NCI-H2081 (cell line): Measurements from ENCODE around the gene NEMP2.

Experiments
- DNase-seq, 2 experiments: peaks; one replicate each; lab custom pipeline; 2025; lab: John Stamatoyannopoulos, UW

NEMP2 gene

DNA sequence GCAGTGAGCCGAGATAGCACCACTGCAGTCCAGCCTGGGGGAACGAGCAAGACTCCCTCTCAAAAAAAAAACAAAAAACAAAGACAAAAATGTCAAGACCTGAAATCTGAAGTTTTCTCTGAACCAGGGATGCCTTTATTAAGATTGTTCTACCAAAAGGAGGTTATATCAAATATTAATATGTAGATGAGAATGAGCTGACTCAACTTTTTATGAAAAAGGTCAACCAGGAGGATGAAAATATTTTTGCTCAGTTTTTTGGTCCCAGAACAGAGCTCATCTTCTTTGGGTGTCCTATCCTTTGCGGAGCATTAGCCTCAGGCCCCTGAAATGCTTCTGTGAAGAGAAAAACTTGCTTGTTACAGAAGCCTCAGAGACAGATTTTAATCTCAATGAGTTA, 44.0 kb downstream of the NEMP2 start:
- DNase-seq, result no peak

DNA sequence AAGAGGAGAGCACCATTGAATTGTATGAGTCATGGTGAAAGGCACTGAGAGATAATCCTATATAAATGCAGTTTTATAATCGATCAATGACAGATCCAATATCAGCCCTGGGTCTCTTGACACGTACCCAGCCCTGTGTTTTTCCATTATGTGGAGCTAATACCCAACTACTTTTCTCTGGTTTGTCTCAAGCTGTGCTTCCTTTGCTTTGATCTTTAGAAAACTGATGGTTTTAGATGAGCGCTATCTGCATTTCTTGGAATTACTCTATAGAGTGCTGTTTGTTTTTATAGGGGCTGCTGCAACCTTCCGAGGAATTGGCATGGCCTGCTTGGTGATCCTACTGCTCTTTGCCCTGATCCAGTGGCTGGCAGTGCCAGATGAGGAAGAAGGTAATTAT, 45.0 kb downstream of the NEMP2 start:
- no peak for DNase-seq

DNA sequence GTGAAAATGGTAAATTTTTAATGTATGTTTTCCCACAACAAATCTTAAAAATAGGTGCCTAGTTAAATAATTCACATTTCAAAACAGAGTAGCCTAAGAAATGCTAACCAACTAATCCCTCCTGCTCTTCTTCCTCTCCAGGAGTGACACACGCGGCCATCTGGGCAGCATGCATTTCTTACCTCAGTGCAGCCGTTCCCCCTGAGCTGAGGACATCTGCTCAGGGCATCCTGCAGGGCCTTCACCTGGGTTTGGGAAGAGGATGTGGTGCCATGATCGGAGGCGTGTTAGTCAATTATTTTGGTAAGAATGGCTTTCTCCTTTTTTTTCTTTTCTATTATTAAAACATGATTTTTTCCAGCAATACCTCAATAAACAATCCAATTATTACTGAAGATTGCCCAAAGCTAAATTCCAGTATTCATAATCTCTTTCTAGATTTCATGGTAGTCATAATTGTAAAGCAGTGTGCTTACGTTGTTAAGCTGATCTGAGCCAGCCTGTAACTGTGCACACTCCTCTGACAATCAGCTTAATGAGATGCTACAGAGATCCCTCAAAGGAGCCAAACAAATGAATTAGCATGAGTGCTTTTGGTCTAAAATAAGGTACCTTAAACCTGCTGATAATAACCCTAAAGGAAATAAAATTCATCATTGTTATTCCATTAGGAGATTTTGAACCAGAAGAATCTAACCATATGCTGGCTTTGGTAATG, 45.8 kb downstream of the NEMP2 start:
- no peak for DNase-seq

DNA sequence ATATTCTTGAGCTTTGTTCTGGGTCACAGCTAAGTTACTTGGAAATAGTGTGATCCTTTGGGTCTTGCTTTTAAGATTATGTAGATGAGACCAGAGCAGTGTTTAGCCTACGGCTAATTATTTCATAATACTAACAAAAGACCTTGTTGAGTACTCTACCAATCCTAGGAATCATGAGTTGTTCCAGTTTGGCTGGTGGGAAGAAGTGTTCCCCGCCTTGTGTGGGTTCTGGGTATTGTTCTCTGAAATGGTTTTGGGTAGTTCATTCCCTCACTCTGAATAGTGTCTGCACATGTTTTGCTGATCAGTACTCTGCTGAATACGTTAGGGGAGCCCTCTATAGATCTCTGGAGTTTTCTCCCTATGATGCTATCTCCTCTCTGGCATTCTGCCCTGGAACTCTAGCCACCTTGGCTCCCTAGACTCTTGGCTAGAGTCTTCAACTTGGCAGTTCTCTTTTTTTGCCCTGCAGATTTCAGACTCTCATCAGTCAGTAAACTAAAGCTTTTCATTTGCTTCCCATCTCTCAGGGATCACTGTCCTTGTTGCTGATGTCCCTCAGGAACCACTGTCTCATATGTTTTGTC, 48.4 kb downstream of the NEMP2 start:
- DNase-seq, result no peak

DNA sequence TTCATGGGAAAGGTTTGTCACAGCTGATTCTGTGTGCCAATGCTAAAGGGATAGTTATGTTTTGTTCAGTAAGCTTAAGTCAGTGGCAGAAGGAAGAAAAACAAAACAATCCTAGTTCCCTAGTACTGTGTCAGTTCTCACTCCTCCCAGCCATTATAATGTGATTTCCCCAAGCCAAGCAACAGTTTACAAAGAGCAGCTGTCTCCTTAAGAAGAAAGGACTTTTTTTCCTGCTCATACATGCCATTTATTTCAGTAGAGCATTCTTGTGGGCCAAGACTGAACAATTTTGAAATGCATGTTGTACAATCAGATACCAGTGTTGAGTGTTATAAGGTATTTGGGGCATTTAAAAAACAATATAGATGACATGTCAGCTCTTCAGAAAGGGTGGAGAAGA, 52.1 kb downstream of the NEMP2 start:
- DNase-seq, result no peak

DNA sequence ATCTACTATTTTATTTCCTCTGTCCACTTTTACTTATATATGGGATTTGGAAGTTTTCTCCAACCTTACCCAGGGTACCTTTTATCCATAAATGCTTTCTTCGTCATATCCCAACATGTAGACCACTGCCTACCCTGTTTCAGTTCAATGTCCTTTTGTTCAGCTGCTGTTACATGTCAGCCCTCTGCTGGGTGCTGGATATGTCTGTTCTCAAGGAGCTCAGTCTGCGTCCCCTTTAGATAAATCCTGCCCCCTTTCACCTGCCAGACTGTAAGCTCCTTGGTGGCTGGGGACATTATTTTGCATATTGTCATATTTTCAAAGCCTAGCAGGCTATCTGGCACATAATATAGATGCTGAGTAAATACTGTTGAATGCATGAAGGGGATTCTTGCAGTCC, 53.2 kb downstream of the NEMP2 start:
- DNase-seq, result no peak

DNA sequence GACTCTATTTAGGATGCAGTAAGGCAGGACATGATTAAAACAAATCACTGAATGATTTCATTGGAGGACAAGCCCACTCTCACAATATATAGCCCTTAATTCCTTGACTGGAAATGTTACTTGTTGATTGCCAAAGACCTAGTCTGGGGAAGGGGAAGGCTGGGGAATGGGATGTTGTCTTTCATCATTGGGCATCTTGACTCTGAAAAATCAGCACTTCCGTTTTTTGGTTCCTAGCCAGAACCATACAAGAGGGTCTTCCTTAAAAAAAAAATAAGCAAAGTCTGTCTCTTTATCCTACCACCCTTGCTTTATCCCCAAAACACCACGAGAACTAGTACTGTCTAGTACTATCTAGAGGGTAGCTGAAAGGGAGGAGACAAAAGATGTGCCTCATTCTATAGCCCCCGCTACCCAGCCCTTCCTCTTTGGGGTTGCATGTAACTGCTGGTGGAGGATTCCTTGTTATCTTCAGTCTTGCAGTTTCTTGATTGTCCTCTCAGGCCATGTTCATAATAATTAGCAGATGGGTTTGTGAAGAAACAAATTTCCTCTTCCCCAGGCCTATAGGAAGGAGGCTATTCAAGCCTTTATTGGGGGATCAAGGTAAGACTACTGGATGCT, 55.8 kb downstream of the NEMP2 start:
- DNase-seq, result no peak

DNA sequence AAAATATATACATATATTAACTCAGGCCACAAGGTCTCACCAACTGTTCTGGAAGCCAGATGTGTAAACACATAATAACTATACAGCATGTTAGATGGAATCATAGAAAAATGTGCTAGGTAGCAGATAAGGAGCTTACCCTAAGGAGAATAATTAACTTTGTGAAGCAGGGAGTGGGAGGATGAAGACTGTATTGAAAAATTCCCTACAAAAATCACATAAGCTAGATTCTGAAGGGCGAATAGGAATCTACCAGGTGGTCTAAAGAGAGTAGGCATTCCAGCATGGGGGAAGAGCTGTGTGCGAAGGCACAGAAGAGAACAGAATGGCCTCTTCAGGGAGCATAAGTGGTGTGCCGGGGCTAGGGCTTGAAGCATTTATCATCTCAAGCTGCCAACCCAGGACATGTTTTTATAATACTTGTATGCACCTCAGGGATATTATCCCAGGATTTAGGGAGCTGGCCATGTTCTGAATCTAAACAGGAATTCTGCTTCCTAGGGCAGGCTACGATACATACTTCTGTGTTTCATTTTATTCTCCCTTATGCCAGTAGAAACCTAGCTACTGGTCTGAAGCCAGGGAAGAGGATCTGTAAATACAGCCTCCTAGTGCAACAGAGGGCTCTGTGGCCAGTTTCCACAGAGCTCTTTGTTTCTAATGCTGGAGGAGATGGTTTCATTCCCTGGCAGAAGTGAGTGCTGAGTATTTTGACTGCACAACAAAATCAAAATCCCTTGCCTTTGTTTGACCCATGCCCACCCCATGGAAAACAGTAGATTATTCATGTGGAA, 56.7 kb downstream of the NEMP2 start:
- peak in 1 of 2 experiments; percentile 37 for DNase-seq

DNA sequence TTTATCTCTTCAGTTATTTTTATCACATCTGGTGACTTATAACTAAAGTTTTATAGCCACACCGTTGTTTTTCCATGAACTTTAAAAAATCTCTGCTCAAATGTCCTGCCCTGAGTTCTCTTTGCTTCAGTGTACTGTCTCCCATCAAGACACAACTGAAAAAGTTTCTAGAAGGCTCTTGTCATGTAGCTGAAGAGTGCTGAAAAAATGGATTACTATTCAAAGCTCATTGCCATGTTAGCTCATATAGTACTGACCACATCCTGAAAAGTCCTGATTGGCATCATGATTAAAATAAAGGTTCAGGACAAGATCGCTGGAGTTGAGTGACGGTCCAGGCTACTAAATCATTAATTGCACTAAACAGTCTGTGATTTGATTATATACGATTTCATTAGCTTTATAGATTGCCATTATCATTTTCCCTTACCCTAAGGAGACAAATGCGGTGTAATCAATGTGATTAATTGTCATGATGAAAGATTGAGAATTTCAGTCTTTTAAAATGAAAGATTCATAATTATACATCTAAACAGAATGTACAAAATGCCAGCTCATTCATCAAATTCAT, 64.2 kb downstream of the NEMP2 start:
- DNase-seq, result no peak

DNA sequence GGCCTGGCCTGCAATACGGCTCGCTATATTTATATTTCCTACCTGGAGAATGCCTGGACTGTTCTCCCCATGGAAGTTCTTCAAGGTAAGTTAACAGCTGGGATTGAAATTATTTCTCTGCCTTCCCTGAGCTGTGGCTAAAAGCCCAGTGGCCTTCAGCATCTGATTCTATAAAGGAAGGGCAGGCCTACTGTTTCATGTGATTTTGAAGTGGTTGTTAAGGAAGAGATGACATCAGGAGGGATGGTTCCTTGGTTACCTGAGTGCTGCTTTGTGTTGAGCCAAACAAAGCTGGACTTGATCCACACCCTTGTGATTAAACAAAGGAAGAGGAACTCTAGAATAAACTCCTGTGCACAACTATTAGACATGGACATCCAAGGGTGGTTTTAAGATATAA, 64.8 kb downstream of the NEMP2 start:
- DNase-seq, result peak; percentile 91 to 96

DNA sequence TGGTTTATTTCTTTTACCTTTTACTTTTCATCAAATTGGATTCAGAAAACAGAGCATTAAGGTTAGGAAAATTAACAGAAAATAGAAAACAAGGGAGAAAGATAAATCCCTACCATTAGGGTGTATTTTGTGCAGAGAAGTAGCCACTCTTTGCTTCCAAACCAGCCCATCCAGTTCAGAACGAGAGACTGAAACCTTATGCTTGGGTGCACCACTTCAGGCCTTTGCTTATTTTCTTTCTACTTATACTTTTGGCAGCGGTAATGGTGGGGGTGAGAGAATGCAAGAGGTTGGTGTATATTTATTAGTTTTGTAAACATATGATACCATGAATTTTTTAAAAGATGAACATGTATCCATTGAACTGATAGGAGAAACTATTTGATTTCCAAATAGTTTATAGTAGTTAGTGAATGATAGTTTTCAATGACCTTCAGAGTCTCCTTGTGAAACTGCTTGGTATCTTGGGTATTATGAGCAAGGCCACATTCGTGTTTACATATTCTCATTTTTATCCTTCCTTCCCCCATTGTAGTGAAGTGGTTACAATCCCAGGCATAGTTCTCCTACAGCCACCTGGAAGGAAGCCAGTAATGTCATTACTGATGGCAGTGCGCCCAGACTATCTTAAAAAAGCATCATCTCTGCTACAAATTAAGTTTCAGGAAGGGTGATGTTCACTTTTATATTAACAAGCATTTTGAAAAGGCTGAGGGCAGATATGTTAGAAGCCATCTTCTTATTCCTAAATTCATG, 65.5 kb downstream of the NEMP2 start:
- peak; percentile 95 to 98 for DNase-seq

DNA sequence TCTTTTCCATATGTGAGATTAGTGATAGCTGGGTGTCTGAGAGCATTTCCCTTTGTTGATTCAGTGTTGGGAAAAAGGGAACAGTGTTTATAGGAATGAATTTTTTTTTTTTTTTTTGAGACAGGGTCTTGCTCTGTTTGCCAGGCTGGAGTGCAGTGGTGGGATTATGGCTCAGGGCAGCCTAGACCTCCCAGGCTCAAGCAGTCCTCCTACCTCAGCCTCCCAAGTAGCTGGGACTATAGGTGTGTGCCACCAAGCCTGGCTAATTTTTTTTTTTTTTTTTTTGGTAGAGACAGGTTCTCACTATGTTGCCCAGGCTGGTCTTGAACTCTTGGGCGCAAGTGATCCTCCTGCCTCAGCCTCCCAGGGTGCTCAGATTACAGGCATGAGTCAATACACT, 66.2 kb downstream of the NEMP2 start:
- peak in 1 of 2 experiments; percentile 44 for DNase-seq

DNA sequence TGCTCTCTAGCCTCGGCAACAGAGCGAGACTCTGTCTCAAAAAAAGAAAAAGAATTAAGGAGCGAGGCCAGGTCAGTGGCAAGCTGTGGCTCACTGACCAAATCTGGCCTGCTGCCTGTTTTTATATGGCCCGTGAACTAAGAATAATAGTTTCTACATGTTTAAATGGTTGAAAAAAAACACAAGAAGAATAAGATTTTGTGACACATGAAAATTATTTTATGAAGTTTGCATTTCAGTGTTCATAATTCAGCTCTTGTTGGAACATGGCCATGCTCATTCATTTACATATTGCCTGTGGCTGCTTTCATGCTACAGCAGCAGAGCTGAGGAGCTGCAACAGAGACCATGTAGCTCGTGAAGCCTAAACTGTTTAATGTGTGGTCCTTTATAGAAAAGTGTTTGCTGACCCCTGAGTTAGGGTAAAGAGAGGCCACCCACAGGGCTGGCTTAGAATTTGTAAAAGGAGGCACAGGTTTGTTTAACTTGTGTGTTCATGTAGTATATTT, 66.9 kb downstream of the NEMP2 start:
- peak; percentile 35 to 77 for DNase-seq

DNA sequence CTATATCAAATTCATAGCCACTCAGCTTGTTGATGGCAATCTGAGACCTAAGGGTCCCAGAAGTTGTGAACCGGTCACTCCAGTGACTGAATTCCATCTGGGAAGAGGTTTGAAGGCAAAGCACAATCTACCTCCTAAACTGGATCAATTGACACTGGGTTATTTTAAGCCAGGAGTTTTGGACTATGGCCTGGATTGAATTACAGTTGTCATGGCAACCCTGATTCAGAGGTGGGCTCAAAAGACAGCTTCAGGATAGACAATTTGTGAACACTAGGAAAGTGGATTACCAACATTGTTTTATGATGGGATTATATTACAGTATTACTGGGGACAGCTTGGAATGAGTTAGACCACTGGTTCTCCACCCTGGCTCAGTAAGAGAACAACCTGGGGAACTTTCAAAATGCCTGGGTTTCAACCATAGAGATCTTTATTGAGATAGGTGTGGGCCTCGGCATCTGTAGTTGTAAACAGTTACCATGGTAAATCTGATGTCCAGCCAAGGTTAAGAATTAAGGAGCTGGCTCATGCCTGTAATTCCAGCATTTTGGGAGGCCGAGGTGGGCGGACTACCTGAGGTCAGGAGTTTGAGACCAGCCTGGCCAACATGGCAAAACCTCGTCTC, 67.6 kb downstream of the NEMP2 start:
- DNase-seq, result peak; percentile 46 to 80

DNA sequence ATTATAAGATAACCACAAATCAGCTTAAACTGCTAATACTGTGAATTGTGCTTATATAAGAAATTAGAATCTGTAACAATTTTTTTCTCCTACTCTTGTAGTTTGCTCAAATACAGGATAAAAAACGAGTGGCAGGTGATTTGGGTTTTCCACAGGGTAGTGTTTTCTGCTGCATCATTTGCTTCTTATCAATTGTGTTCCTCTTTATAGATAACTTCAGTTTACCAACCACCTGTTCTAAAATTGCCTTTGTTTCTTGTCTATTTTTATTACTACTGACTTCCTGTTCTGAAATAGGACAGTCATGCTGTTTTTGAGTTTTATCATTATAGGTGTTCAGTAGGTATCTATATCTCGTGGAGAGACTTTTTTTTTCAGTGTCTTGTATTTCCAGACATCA, 69.5 kb downstream of the NEMP2 start:
- DNase-seq, result no peak

DNA sequence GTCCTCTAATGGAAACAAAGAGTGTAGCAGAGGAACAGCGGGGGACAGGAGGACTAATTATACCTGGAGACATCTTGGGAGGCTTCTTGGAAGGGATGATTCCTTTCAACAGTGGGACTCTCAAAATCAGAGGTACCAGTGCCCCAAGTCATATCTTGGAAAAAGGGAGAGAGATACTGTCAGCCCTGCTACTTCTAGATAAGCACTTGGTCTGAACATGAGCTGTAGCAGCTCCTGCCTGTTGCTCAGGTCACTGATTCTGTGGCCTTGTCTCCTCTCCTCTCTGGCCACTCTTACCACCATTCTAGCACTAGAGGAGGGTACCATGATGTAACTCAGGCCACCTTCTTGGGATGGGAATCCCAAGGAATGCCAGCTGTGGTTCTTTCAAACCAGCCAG, 71.9 kb downstream of the NEMP2 start:
- DNase-seq, result no peak

DNA sequence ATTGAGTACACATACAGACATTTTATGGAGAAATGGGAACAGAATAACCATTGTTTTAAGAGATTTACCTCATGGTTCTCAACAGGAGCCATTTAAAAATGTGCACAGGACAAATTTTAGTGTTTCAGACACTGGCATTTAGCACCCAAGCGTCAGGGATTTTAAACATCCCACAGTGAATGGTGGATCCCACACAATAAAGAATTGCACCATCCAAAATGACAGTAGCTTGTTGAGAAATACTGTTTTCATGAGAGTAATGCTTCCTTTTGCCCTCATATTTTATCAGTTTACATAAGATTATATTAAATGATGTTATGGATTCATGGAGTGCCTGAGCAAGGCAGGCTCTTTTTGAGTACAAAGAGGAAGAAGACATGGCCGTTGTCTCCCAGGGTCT, 72.3 kb downstream of the NEMP2 start:
- no peak for DNase-seq

DNA sequence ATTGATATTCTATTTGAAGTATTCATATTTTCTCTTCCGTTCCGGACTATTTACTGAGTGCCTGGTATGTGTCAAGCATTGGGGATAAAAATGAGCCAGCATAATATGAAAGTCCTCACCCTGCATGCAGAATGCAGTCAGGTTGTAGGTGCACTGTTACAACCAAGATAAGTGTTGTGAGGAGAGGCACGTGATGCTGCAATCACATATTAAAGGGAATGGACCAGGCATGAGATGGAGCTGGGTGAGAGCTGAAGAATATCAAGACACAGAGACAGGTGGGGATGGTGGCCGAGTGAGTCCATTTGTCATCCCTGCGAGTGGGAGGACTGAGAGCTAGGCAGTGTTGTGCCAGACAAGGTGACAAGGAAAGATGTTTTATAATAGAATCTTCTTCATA, 74.0 kb downstream of the NEMP2 start:
- no peak for DNase-seq

DNA sequence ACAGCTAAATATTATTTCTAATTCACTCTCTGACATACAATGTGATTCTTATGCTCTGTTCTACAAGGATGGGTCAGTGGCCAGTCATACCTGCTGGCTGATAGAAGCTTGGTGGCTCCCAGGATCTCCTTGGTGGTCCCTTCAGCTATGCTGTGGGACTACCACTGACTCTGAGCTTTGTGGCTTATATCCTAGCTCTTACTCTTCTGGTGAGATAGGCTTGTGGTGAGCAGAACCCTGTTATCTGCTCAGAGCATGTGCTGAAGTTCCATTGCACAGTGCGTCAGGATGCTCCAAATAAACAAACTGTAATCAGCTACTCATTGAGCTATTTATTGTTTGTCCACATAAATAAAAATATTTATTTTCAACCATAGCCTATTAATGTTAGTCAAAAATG, 74.6 kb downstream of the NEMP2 start:
- DNase-seq, result no peak

DNA sequence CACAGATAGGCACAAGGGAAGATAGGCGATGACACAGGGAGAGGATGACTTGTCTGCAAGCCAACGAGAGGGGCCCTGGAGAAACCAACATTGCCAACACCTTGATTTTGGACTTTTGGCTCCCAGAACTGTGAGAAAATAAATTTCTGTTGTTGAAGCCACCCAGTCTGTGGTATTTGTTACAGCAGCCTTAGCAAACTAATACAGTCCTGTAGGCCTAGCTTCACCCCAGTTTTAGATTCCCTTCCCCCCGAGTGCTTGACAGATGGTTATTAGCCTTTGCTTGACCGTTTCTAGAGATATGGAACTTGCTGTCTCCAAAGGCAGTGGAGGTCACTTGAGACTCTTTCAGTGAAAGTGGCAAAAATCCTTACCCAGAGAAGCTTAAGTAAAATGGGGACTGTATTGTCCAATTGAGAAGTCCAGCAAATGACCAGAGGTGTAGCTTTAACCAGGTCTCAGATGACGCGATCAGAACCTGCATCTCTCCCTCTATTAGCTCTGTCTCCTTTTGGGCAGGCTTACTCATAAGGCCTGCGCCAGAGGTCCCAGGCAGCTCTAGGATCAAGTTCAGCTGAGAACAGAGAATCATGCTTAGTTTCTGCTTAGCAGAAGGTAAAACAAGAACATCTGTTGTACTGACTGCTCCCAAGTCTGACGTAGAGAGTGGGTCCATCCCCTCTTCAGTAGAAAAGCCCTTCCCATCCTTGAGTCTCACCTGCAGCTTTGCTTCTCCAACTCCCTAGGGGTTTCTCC, 76.0 kb downstream of the NEMP2 start:
- DNase-seq, result no peak
